Neural progenitor cell (in vitro differentiated cells): ENCODE results near the gene SERGEF. TPM values are rescaled to one million over a fixed set of nuclear protein-coding genes. Genes with fewer than 3 reads are reported as not detected.

Source experiments
- DNase-seq: peaks from one replicate; pipeline ENCODE4 v3.0.0-alpha.2; 2016; ENCODE audit warnings: low spot score
- H2AFZ ChIP-seq: fragments of 200-600 bp; sonication (generic); replicated peaks from 2 replicates; pipeline ENCODE4 v1.6.1; 2016; ENCODE audit warnings: antibody characterized with exemption
- H3F3A ChIP-seq: fragments of 200-600 bp; sonication (generic); 2 replicates; pipeline ENCODE4 v1.6.1; 2016; ENCODE audit warnings: antibody characterized with exemption, low read depth
- H3K27ac ChIP-seq: fragments of 200-600 bp; sonication (generic); 2 replicates; pipeline ENCODE4 v1.5.1; 2016; ENCODE audit warnings: mild to moderate bottlenecking
- H3K27me3 ChIP-seq: fragments of 200-600 bp; sonication (generic); 2 replicates; pipeline ENCODE4 v1.6.1; 2016; ENCODE audit warnings: mild to moderate bottlenecking, moderate library complexity
- H3K36me3 ChIP-seq: fragments of 200-600 bp; sonication (generic); 2 replicates; pipeline ENCODE4 v1.5.1; 2016
- H3K4me1 ChIP-seq: fragments of 200-600 bp; sonication (generic); 2 replicates; pipeline ENCODE4 v1.6.1; 2016; ENCODE audit warnings: mixed run types
- H3K4me2 ChIP-seq: fragments of 200-600 bp; sonication (generic); 2 replicates; pipeline ENCODE4 v1.6.1; 2016
- H3K4me3 ChIP-seq: fragments of 200-600 bp; sonication (generic); 2 replicates; pipeline ENCODE4 v1.5.1; 2016
- H3K79me2 ChIP-seq: fragments of 200-600 bp; sonication (generic); 2 replicates; pipeline ENCODE4 v1.6.1; 2016; ENCODE audit warnings: low read depth
- H3K9ac ChIP-seq: fragments of 200-600 bp; sonication (generic); 2 replicates; pipeline ENCODE4 v1.6.1; 2016
- H3K9me3 ChIP-seq: fragments of 200-600 bp; sonication (generic); 2 replicates; pipeline ENCODE4 v1.5.1; 2016; ENCODE audit warnings: low read depth
- H4K20me1 ChIP-seq: fragments of 200-600 bp; sonication (generic); 2 replicates; pipeline ENCODE4 v1.6.1; 2016; ENCODE audit warnings: low read depth
- H3K27ac Mint-ChIP-seq: 3 replicates; pipeline ENCODE4 v1.8.0; 2021; ENCODE audit warnings: mixed read lengths
- H3K27me3 Mint-ChIP-seq: 2 replicates; pipeline ENCODE4 v1.8.0; 2022; ENCODE audit warnings: low read depth, mild to moderate bottlenecking, inconsistent platforms, moderate library complexity, mixed read lengths; ENCODE audit not compliant: insufficient read depth
- H3K36me3 Mint-ChIP-seq: 3 replicates; pipeline ENCODE4 v1.8.0; 2021; ENCODE audit warnings: mixed read lengths
- H3K4me1 Mint-ChIP-seq: 3 replicates; pipeline ENCODE4 v1.8.0; 2021; ENCODE audit warnings: mixed read lengths
- H3K4me3 Mint-ChIP-seq: 3 replicates; pipeline ENCODE4 v1.8.0; 2021; ENCODE audit warnings: mild to moderate bottlenecking, moderate library complexity, mixed read lengths
- H3K9me3 Mint-ChIP-seq: 3 replicates; pipeline ENCODE4 v1.8.0; 2020; ENCODE audit warnings: mixed read lengths
- EZH2 ChIP-seq: fragments of 200-600 bp; sonication (generic); IDR thresholded peaks from 2 replicates; pipeline ENCODE4 v1.6.1; 2017; ENCODE audit warnings: antibody characterized with exemption, mild to moderate bottlenecking, moderate library complexity
- EZH2phosphoT487 ChIP-seq: fragments of 200-600 bp; sonication (generic); IDR thresholded peaks from 2 replicates; pipeline ENCODE4 v1.6.1; 2017; ENCODE audit warnings: antibody characterized with exemption
- total RNA-seq: library from RNA; depleted of rRNA; stranded (reverse); fragments of >200 nt; gene quantifications from 2 replicates; pipeline ENCODE4 v1.2.3, GENCODE V29; 2015; ENCODE audit warnings: low replicate concordance
- TF ChIP-seq, protein P1 (sequence below): fragments of 200-600 bp; sonication (generic); IDR thresholded peaks from 2 replicates; pipeline ENCODE4 v1.5.1; 2017; ENCODE audit warnings: antibody characterized with exemption, mild to moderate bottlenecking

The SERGEF gene
- total RNA-seq, 1 donor from 2014 or later = 35.1 TPM

DNA sequence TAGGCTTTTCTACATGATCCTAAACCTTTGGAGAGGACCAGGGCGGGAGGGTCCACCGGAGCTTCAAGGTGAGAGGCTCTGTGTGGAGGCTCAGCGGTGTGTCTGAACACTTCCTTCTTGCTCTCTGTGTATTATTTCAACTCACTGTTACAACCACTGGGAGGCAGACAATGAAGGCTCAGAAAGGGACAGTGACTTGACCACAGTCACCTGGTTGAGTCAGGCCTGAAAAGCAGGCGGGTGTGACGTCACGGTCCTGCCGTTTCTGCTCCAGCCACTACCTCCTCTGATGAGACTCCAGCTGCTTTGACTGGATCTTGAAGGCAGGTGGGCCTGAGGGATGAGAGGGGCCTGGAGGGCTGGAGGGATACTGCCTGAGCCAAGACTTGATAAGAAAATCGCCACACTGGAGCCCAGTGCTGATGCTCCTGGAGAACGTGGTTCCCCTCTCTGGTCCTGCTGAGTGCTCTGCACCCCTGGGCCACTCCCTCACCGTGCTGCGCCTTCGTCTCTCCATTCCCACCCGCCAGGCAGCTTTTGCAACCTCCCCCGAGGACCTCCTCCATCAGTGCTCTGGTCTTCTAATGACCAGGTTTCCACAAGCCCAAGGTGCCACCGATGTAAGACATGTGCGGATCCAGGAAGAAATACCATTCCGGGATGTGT lies 250.4 kb downstream of the SERGEF start:
- H3K4me1 Mint-ChIP-seq = peaks cover 32% of the 10 kb centered on the region
- Histone ChIP-seq H4K20me1 (peaks cover 8% of the 10 kb centered on the region), H3K4me2 (no peak overlapping the region), H3K4me3 (no peak overlapping the region), H2AFZ (no peak overlapping the region), H3K27me3 (peaks cover 21% of the 10 kb centered on the region), H3F3A (peaks cover 26% of the 10 kb centered on the region), H3K27ac (no peak overlapping the region), H3K36me3 (no peaks in the 10 kb centered on the region), H3K79me2 (no peaks in the 10 kb centered on the region), H3K9me3 (no peaks in the 10 kb centered on the region), H3K9ac (no peak overlapping the region), H3K4me1 (peaks cover 26% of the 10 kb centered on the region)
- H3K27ac Mint-ChIP-seq = no peak overlapping the region
- peaks cover 13% of the 10 kb centered on the region for H3K27me3 Mint-ChIP-seq
- peaks cover 9% of the 10 kb centered on the region for H3K9me3 Mint-ChIP-seq
- DNase-seq = no peak
- no peaks in the 10 kb centered on the region for H3K36me3 Mint-ChIP-seq
- TF ChIP-seq EZH2 (no peak), EZH2phosphoT487 (no peak)
- TF ChIP-seq, protein P1, sequence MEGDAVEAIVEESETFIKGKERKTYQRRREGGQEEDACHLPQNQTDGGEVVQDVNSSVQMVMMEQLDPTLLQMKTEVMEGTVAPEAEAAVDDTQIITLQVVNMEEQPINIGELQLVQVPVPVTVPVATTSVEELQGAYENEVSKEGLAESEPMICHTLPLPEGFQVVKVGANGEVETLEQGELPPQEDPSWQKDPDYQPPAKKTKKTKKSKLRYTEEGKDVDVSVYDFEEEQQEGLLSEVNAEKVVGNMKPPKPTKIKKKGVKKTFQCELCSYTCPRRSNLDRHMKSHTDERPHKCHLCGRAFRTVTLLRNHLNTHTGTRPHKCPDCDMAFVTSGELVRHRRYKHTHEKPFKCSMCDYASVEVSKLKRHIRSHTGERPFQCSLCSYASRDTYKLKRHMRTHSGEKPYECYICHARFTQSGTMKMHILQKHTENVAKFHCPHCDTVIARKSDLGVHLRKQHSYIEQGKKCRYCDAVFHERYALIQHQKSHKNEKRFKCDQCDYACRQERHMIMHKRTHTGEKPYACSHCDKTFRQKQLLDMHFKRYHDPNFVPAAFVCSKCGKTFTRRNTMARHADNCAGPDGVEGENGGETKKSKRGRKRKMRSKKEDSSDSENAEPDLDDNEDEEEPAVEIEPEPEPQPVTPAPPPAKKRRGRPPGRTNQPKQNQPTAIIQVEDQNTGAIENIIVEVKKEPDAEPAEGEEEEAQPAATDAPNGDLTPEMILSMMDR = no peak
- H3K4me3 Mint-ChIP-seq = peak overlapping the region; percentile 11

DNA sequence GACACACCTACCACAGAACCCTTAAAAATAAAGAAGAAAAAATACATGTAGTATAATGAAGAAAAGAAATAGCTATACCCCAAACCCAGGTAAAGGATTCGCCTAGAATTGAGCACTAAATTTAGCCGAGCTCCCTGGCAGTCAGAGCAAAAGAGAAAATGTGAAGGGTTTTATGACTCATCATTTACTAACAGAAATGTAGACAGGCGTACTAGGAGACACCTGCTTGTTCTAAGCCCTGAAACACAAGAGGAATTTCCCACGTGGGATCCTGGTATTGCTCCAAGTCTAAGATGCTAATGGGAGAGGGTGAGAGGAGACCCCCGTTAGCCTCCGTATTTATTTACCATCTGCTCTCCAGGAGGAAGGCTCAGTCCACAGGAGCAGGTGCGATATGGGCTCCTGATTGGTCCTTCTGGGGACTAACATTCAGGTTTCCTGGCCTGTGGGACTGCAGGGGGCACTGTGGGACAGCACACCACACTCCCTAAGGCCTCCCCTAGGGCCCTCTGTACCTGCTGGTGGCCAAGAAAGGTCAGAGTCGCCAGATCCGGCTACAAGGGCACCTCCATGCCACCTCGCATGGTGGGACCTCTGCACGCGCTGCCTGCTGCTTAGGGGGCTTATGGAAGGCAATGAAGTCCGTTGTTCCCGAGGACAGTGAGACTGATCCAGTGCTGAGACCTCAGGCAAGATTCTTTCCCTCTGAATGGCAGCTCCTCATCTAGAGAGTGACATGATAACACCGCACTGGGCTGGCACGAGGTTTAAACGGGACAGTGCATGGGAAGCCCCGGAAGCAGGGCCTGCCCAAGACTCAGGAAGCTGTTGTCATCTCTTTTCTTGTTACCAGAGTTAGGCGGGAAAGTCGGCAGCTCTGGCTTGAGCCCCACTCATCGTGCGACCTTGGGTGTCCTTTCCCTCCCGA lies 252.5 kb downstream of the SERGEF start:
- Histone ChIP-seq H3K79me2 (no peaks in the 10 kb centered on the region), H2AFZ (no peak overlapping the region), H3K27me3 (peaks cover 26% of the 10 kb centered on the region), H4K20me1 (peaks cover 5% of the 10 kb centered on the region), H3K27ac (no peak overlapping the region), H3K4me1 (peaks cover 14% of the 10 kb centered on the region), H3K4me2 (no peak overlapping the region), H3K9ac (no peak overlapping the region), H3F3A (peaks cover 14% of the 10 kb centered on the region), H3K36me3 (no peaks in the 10 kb centered on the region), H3K4me3 (no peak overlapping the region), H3K9me3 (no peaks in the 10 kb centered on the region)
- peaks cover 10% of the 10 kb centered on the region for H3K27me3 Mint-ChIP-seq
- DNase-seq = peak; percentile 88
- TF ChIP-seq EZH2phosphoT487 = no peak
- no peak for TF ChIP-seq EZH2
- TF ChIP-seq, protein P1 = peak; percentile 84
- peaks cover 19% of the 10 kb centered on the region for H3K4me1 Mint-ChIP-seq
- peaks cover 9% of the 10 kb centered on the region for H3K9me3 Mint-ChIP-seq
- H3K36me3 Mint-ChIP-seq = no peaks in the 10 kb centered on the region
- no peak overlapping the region for H3K27ac Mint-ChIP-seq
- H3K4me3 Mint-ChIP-seq = peak overlapping the region; percentile 15

GRCh38 chr11:17755891-17756290 lies 257.0 kb downstream of the SERGEF start:
- H3K9me3 Mint-ChIP-seq = peaks cover 9% of the 10 kb centered on the region
- no peaks in the 10 kb centered on the region for H3F3A ChIP-seq
- H3K36me3 ChIP-seq = no peaks in the 10 kb centered on the region
- no peaks in the 10 kb centered on the region for H3K9me3 ChIP-seq
- no peak overlapping the region for H3K4me3 Mint-ChIP-seq
- H3K79me2 ChIP-seq = no peaks in the 10 kb centered on the region
- peaks cover 38% of the 10 kb centered on the region for H3K27me3 ChIP-seq
- no peak overlapping the region for H3K4me2 ChIP-seq
- DNase-seq = no peak
- H3K4me1 ChIP-seq = no peaks in the 10 kb centered on the region
- no peak overlapping the region for H3K27ac ChIP-seq
- TF ChIP-seq EZH2phosphoT487 = no peak
- TF ChIP-seq, protein P1 = no peak
- TF ChIP-seq EZH2 = no peak
- no peak overlapping the region for H2AFZ ChIP-seq
- peaks cover 3% of the 10 kb centered on the region for H3K27me3 Mint-ChIP-seq
- H3K4me3 ChIP-seq = no peak overlapping the region
- H3K4me1 Mint-ChIP-seq = no peaks in the 10 kb centered on the region
- H3K36me3 Mint-ChIP-seq = no peaks in the 10 kb centered on the region
- no peak overlapping the region for H3K9ac ChIP-seq
- no peaks in the 10 kb centered on the region for H4K20me1 ChIP-seq
- H3K27ac Mint-ChIP-seq = no peak overlapping the region
